H9 (cell line): ENCODE measurements around the gene ZCCHC7. TPM values are rescaled to one million over a fixed set of nuclear protein-coding genes. Genes with fewer than 3 reads are reported as not detected.
"Not testable (repeated sequence)": the region's sequence is repeated elsewhere in the genome, so short reads cannot be mapped to it uniquely, and the experiment has no call there.

Experiments used
- DNase-seq: peaks from one replicate; pipeline ENCODE4 v3.0.0-alpha.2; 2017
- H2AFZ ChIP-seq: one replicate; pipeline ENCODE4 v1.6.1; 2013; ENCODE audit warnings: mild to moderate bottlenecking, low read length, control low read depth, moderate library complexity
- H2AK5ac ChIP-seq: 2 replicates; pipeline ENCODE4 v1.6.1; 2013; ENCODE audit warnings: low read length, control low read depth, mixed read lengths; ENCODE audit not compliant: insufficient read length
- H2BK120ac ChIP-seq: one replicate; pipeline ENCODE4 v1.6.1; 2013; ENCODE audit warnings: low read depth, mild to moderate bottlenecking, low read length, control low read depth, inconsistent platforms; ENCODE audit not compliant: poor library complexity, severe bottlenecking
- H2BK12ac ChIP-seq: 2 replicates; pipeline ENCODE4 v1.6.1; 2013; ENCODE audit warnings: low read length, control low read depth, mixed read lengths, low read depth; ENCODE audit not compliant: insufficient read length
- H2BK15ac ChIP-seq: 2 replicates; pipeline ENCODE4 v1.6.1; 2013; ENCODE audit warnings: low read depth, low read length, control low read depth
- H2BK20ac ChIP-seq: one replicate; pipeline ENCODE4 v1.6.1; 2013; ENCODE audit warnings: low read depth, mild to moderate bottlenecking, low read length, control low read depth, inconsistent platforms; ENCODE audit not compliant: poor library complexity, severe bottlenecking
- H2BK5ac ChIP-seq: 2 replicates; pipeline ENCODE4 v1.6.1; 2013; ENCODE audit warnings: low read length, control low read depth, mixed read lengths; ENCODE audit not compliant: insufficient read length
- H3K14ac ChIP-seq: 2 replicates; pipeline ENCODE4 v1.6.1; 2013; ENCODE audit warnings: low read length, control low read depth; ENCODE audit not compliant: insufficient read depth
- H3K18ac ChIP-seq: 2 replicates; pipeline ENCODE4 v1.6.1; 2013; ENCODE audit warnings: low read depth, mild to moderate bottlenecking, mixed read lengths, low read length, control low read depth; ENCODE audit not compliant: insufficient read length
- H3K23ac ChIP-seq: 2 replicates; pipeline ENCODE4 v1.6.1; 2013; ENCODE audit warnings: low read length, control low read depth, mixed read lengths, low read depth; ENCODE audit not compliant: insufficient read length
- H3K23me2 ChIP-seq: 2 replicates; pipeline ENCODE4 v1.6.1; 2013; ENCODE audit warnings: low read depth, mild to moderate bottlenecking, mixed read lengths, low read length, control low read depth; ENCODE audit not compliant: insufficient read length, poor library complexity, severe bottlenecking
- H3K27ac ChIP-seq: 2 replicates; pipeline ENCODE4 v1.5.1; 2013; ENCODE audit warnings: low read length, control low read depth, mixed read lengths, low read depth; ENCODE audit not compliant: insufficient read length
- H3K27me3 ChIP-seq: 2 replicates; pipeline ENCODE4 v1.6.1; 2013; ENCODE audit warnings: low read length, control low read depth, inconsistent platforms; ENCODE audit not compliant: insufficient read depth
- H3K4ac ChIP-seq: 2 replicates; pipeline ENCODE4 v1.6.1; 2013; ENCODE audit warnings: low read depth, mild to moderate bottlenecking, control low read depth, inconsistent platforms, low read length, moderate library complexity
- H3K4me1 ChIP-seq: 2 replicates; pipeline ENCODE4 v1.6.1; 2013; ENCODE audit warnings: low read length, control low read depth, inconsistent platforms; ENCODE audit not compliant: insufficient read depth
- H3K4me2 ChIP-seq: 2 replicates; pipeline ENCODE4 v1.6.1; 2013; ENCODE audit warnings: low read length, control low read depth, mixed read lengths; ENCODE audit not compliant: insufficient read length, insufficient read depth
- H3K56ac ChIP-seq: 2 replicates; pipeline ENCODE4 v1.6.1; 2013; ENCODE audit warnings: low read depth, mild to moderate bottlenecking, mixed read lengths, low read length, control low read depth; ENCODE audit not compliant: insufficient read length
- H3K79me1 ChIP-seq: 2 replicates; pipeline ENCODE4 v1.6.1; 2013; ENCODE audit warnings: low read depth, mild to moderate bottlenecking, moderate library complexity, low read length, control low read depth, inconsistent platforms; ENCODE audit not compliant: insufficient read depth, poor library complexity, severe bottlenecking
- H3K79me2 ChIP-seq: 2 replicates; pipeline ENCODE4 v1.6.1; 2013; ENCODE audit warnings: low read length, control low read depth, inconsistent platforms; ENCODE audit not compliant: insufficient read depth
- H3K9ac ChIP-seq: 2 replicates; pipeline ENCODE4 v1.6.1; 2013; ENCODE audit warnings: low read length, control low read depth, mixed read lengths; ENCODE audit not compliant: insufficient read length; ENCODE audit errors: extremely low read depth
- H3K9me3 ChIP-seq: one replicate; pipeline ENCODE4 v1.6.1; 2013; ENCODE audit warnings: low read depth, low read length, inconsistent platforms; ENCODE audit not compliant: control insufficient read depth
- H3T11ph ChIP-seq: one replicate; pipeline ENCODE4 v1.6.1; 2013; ENCODE audit warnings: mild to moderate bottlenecking, low read length, control low read depth, inconsistent platforms
- H4K20me1 ChIP-seq: one replicate; pipeline ENCODE4 v1.6.1; 2013; ENCODE audit not compliant: control insufficient read depth, insufficient read length, insufficient read depth
- H4K5ac ChIP-seq: 2 replicates; pipeline ENCODE4 v1.6.1; 2013; ENCODE audit warnings: low read depth, mild to moderate bottlenecking, mixed read lengths, low read length, control low read depth; ENCODE audit not compliant: insufficient read length
- H4K8ac ChIP-seq: replicated peaks from 2 replicates; pipeline ENCODE4 v1.6.1; 2013; ENCODE audit warnings: low read length, control low read depth, mixed read lengths, low read depth; ENCODE audit not compliant: insufficient read length
- H4K91ac ChIP-seq: 2 replicates; pipeline ENCODE4 v1.6.1; 2013; ENCODE audit warnings: low read depth, mild to moderate bottlenecking, moderate library complexity, mixed read lengths, low read length, control low read depth; ENCODE audit not compliant: insufficient read length
- H3K27ac Mint-ChIP-seq, 3 experiments: 2 replicates in 2 of 3; 3 replicates in 1 of 3; pipeline ENCODE4 v1.8.0; 2020 to 2021; ENCODE audit warnings: mixed read lengths in 3 of 3, mild to moderate bottlenecking in 1 of 3, moderate library complexity in 1 of 3
- H3K27me3 Mint-ChIP-seq: 2 replicates; pipeline ENCODE4 v1.8.0; 2021; ENCODE audit warnings: low read depth, mild to moderate bottlenecking, moderate library complexity, mixed read lengths
- H3K36me3 Mint-ChIP-seq, 3 experiments: 2 replicates in 2 of 3; 3 replicates in 1 of 3; pipeline ENCODE4 v1.8.0; 2020 to 2021; ENCODE audit warnings: low read depth in 3 of 3, mixed read lengths in 3 of 3; ENCODE audit not compliant: insufficient read depth in 1 of 3
- H3K4me1 Mint-ChIP-seq, 2 experiments: 2 replicates each; pipeline ENCODE4 v1.8.0; 2020; ENCODE audit warnings: mixed read lengths in 2 of 2
- H3K4me3 Mint-ChIP-seq, 2 experiments: 2 replicates in 1 of 2; 3 replicates in 1 of 2; pipeline ENCODE4 v1.8.0; 2020 to 2021; ENCODE audit warnings: mild to moderate bottlenecking in 2 of 2, mixed read lengths in 2 of 2, moderate library complexity in 1 of 2
- H3K9me3 Mint-ChIP-seq, 2 experiments: 2 replicates in 1 of 2; 3 replicates in 1 of 2; pipeline ENCODE4 v1.8.0; 2020; ENCODE audit warnings: mild to moderate bottlenecking in 2 of 2, mixed read lengths in 2 of 2, moderate library complexity in 1 of 2
- WGBS: extraction: QIAGEN DNeasy Blood & Tissue Kit; methylation state at CpG from one replicate; pipeline ENCODE4 v1.1.7; 2013; ENCODE audit warnings: missing lambda C conversion rate, low lambda C conversion rate, mixed read lengths; ENCODE audit not compliant: insufficient read length; ENCODE audit errors: extremely low coverage; 5-methylcytosine and 5-hydroxymethylcytosine counted together
- total RNA-seq: library from RNA; stranded (reverse); gene quantifications from 2 replicates; pipeline ENCODE4 v1.2.1, GENCODE V29; 2021
- TF ChIP-seq, protein P1 (sequence below): fragments of 200-600 bp; sonication (generic); conservative IDR thresholded peaks from 3 replicates; pipeline ENCODE4 v1.8.0; 2021; ENCODE audit warnings: antibody characterized with exemption, mild to moderate bottlenecking

Gene ZCCHC7
- total RNA-seq, 1 experiment from 2014 or later: 20.3 TPM

DNA sequence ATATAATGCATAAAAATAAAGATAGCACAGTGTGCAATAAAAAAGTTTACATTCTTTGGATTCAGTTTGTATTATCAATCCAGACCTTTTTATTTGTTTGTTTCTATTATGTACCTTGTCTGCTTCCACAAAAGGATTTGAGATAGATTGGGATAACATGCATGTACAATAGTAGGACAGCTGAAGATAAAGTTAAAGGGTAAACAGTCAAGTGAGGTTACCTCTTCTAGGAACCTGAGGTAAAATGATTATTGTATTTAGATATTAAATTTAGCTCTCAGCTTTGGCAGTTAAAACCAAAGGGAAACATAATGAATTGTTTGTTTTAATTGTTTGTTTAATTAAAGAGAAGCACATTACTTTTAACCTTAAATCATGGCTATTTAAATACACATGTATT is 81.7 kb downstream of the ZCCHC7 start:
- H3K23ac ChIP-seq: no peak overlapping the region
- H3K4ac ChIP-seq: no peak overlapping the region
- H3K14ac ChIP-seq: no peak overlapping the region
- Mint-ChIP-seq H3K27ac (no peak overlapping the region), H3K27me3 (no peaks in the 10 kb centered on the region; the same call in 1 of the 2 replicates), H3K9me3 (peaks cover 11 to 13% of the 10 kb centered on the region in 2 experiments), H3K36me3 (peaks cover 12 to 14% (median 13%) of the 10 kb centered on the region in 3 experiments), H3K4me3 (no peak overlapping the region), H3K4me1 (peaks cover 45 to 53% of the 10 kb centered on the region in 2 experiments)
- H3K56ac ChIP-seq: no peak overlapping the region
- H3K79me1 ChIP-seq: peaks cover 4% of the 10 kb centered on the region
- no peak overlapping the region for H2BK12ac ChIP-seq
- TF ChIP-seq, protein P1, sequence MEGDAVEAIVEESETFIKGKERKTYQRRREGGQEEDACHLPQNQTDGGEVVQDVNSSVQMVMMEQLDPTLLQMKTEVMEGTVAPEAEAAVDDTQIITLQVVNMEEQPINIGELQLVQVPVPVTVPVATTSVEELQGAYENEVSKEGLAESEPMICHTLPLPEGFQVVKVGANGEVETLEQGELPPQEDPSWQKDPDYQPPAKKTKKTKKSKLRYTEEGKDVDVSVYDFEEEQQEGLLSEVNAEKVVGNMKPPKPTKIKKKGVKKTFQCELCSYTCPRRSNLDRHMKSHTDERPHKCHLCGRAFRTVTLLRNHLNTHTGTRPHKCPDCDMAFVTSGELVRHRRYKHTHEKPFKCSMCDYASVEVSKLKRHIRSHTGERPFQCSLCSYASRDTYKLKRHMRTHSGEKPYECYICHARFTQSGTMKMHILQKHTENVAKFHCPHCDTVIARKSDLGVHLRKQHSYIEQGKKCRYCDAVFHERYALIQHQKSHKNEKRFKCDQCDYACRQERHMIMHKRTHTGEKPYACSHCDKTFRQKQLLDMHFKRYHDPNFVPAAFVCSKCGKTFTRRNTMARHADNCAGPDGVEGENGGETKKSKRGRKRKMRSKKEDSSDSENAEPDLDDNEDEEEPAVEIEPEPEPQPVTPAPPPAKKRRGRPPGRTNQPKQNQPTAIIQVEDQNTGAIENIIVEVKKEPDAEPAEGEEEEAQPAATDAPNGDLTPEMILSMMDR: no peak
- no peak overlapping the region for H2AK5ac ChIP-seq
- no peak overlapping the region for H3T11ph ChIP-seq
- H3K18ac ChIP-seq: no peak overlapping the region
- no peaks in the 10 kb centered on the region for H4K20me1 ChIP-seq
- no peak overlapping the region for H3K9ac ChIP-seq
- H3K27ac ChIP-seq: no peak overlapping the region
- H3K9me3 ChIP-seq: no peaks in the 10 kb centered on the region
- H3K79me2 ChIP-seq: no peaks in the 10 kb centered on the region; the same call in 1 of the 2 replicates
- H4K91ac ChIP-seq: no peak overlapping the region
- H3K4me1 ChIP-seq: peaks cover 9% of the 10 kb centered on the region; the same call in 1 of the 2 replicates
- DNase-seq: no peak
- no peak overlapping the region for H2BK120ac ChIP-seq
- H4K8ac ChIP-seq: no peak overlapping the region
- no peaks in the 10 kb centered on the region for H3K23me2 ChIP-seq
- H4K5ac ChIP-seq: no peak overlapping the region
- H2BK15ac ChIP-seq: no peak overlapping the region
- no peaks in the 10 kb centered on the region for H3K27me3 ChIP-seq
- H2AFZ ChIP-seq: no peak overlapping the region
- no peak overlapping the region for H2BK20ac ChIP-seq
- H3K4me2 ChIP-seq: no peak overlapping the region
- no peak overlapping the region for H2BK5ac ChIP-seq

DNA sequence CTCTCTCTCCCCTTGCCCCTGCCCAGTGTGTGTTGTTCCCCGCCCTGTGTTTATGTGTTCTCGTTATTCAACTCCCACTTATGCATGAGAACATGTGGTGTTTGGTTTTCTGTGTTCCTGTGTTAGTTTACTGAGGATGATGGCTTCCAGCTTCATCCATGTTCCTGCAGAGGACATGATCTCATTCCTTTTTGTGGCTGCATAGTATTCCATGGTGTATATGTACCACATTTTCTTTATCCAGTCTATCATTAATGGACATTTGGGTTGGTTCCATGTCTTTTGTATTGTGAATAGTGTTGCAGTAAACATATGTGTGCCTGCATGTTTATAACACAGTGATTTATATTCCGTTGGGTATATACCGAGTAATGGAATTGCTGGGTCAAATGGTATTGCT is 83.1 kb downstream of the ZCCHC7 start:
- not testable (repeated sequence) for H3K9me3 ChIP-seq, H3T11ph ChIP-seq

More for the DNA sequence above, 83.1 kb downstream of the ZCCHC7 start:
- peaks cover 31 to 42% of the 10 kb centered on the region in 2 experiments for H3K4me1 Mint-ChIP-seq
- not testable (repeated sequence) for H3K14ac ChIP-seq, DNase-seq, H4K91ac ChIP-seq, H2AFZ ChIP-seq, H3K27ac Mint-ChIP-seq, H2BK5ac ChIP-seq, H3K18ac ChIP-seq, H2BK120ac ChIP-seq, H2BK12ac ChIP-seq, H3K4me1 ChIP-seq, H3K79me1 ChIP-seq, H4K20me1 ChIP-seq, H3K4me3 Mint-ChIP-seq, H3K79me2 ChIP-seq, H3K23ac ChIP-seq, H2BK15ac ChIP-seq, H3K4me2 ChIP-seq, H3K23me2 ChIP-seq, H2AK5ac ChIP-seq, H3K27me3 Mint-ChIP-seq, H3K4ac ChIP-seq, H2BK20ac ChIP-seq, H4K5ac ChIP-seq, H4K8ac ChIP-seq, H3K27me3 ChIP-seq, H3K56ac ChIP-seq, H3K9ac ChIP-seq, H3K27ac ChIP-seq
- H3K36me3 Mint-ChIP-seq: peaks cover 13 to 14% (median 13%) of the 10 kb centered on the region in 3 experiments
- no CpG with 5 or more reads among the region's 4 CpGs for WGBS
- peaks cover 11 to 13% of the 10 kb centered on the region in 2 experiments for H3K9me3 Mint-ChIP-seq
